Thoracic aorta (tissue), 2 donors: ENCODE measurements around the gene MSANTD2. TPM values are rescaled to one million over a fixed set of nuclear protein-coding genes. Genes with fewer than 3 reads are reported as not detected.

Experiments used
- ATAC-seq: fragments of 150-250 bp; one replicate; pipeline ENCODE4 v1.8.0; 2017; ENCODE audit warnings: low read depth; ENCODE audit not compliant: insufficient number of reproducible peaks, low FRiP score
- DNase-seq: peaks from one replicate; pipeline ENCODE4 v3.0.0-alpha.2; 2020; ENCODE audit warnings: low spot score
- H3K27ac ChIP-seq, 2 donors: fragments of 200-600 bp; sonication (generic); 1 replicate in 1 of 2; 2 replicates in 1 of 2; pipeline ENCODE4 v1.5.1; 2016; ENCODE audit warnings: mild to moderate bottlenecking in 2 of 2, moderate library complexity in 2 of 2
- H3K27me3 ChIP-seq: fragments of 200-600 bp; sonication (generic); replicated peaks from 2 replicates; pipeline ENCODE4 v1.6.0; 2016; ENCODE audit warnings: mild to moderate bottlenecking; ENCODE audit not compliant: insufficient read depth
- H3K36me3 ChIP-seq: fragments of 200-600 bp; sonication (generic); one replicate; pipeline ENCODE4 v1.5.1; 2016
- H3K4me1 ChIP-seq, 2 donors: fragments of 200-600 bp; sonication (generic); 1 replicate in 1 of 2; 2 replicates in 1 of 2; pipeline versions ENCODE4 v1.5.1 to v1.6.0; 2016; ENCODE audit warnings: low read depth in 2 of 2, mild to moderate bottlenecking in 1 of 2; ENCODE audit not compliant: control insufficient read depth in 1 of 2
- H3K4me3 ChIP-seq: fragments of 200-600 bp; sonication (generic); 2 replicates; pipeline ENCODE4 v1.5.1; 2016; ENCODE audit warnings: mild to moderate bottlenecking
- H3K9me3 ChIP-seq: fragments of 200-600 bp; sonication (generic); 2 replicates; pipeline ENCODE4 v1.5.1; 2016
- CTCF ChIP-seq: fragments of 200-600 bp; sonication (generic); IDR thresholded peaks from one replicate; pipeline ENCODE4 v1.5.1; 2019; ENCODE audit warnings: antibody characterized with exemption
- total RNA-seq, 2 donors: library from RNA; depleted of rRNA; stranded (reverse); fragments of >200 nt; gene quantifications; one replicate each; pipeline versions ENCODE4 v1.1.0 to v1.2.3, GENCODE V29; 2016

MSANTD2 gene
- total RNA-seq, 2 donors from 2014 or later = 16.4 to 29.4 TPM

GRCh38 chr11:124799348-124800225 lies 619 bp downstream of the MSANTD2 start:
- no peak for TF ChIP-seq CTCF
- peak overlapping the region; percentile 100 for H3K4me3 ChIP-seq
- peaks cover 17 to 37% of the 10 kb centered on the region in 2 donors for H3K4me1 ChIP-seq
- H3K27me3 ChIP-seq = no peaks in the 10 kb centered on the region
- no peaks in the 10 kb centered on the region for H3K9me3 ChIP-seq
- ATAC-seq = no peak
- no peak for DNase-seq
- peak overlapping the region; percentile 99 to 100 for H3K27ac ChIP-seq
- H3K36me3 ChIP-seq = no peaks in the 10 kb centered on the region

- ATAC-seq (no peak), DNase-seq (no peak)
- Histone ChIP-seq H3K9me3 (no peaks in the 10 kb centered on the region), H3K4me1 (peaks cover 17 to 37% of the 10 kb centered on the region in 2 donors), H3K27me3 (no peaks in the 10 kb centered on the region), H3K4me3 (peak overlapping the region; percentile 100), H3K36me3 (no peaks in the 10 kb centered on the region), H3K27ac (peak overlapping the region; percentile 99 to 100)
- TF ChIP-seq CTCF = no peak
Observed at GRCh38 chr11:124798991-124799347, 1.2 kb downstream of the MSANTD2 start.

- Histone ChIP-seq H3K27me3 (no peaks in the 10 kb centered on the region), H3K9me3 (no peaks in the 10 kb centered on the region), H3K4me1 (peaks cover 16 to 36% of the 10 kb centered on the region in 2 donors), H3K36me3 (no peaks in the 10 kb centered on the region), H3K4me3 (no peak overlapping the region), H3K27ac (no peak overlapping the region)
- DNase-seq (no peak), ATAC-seq (no peak)
- no peak for TF ChIP-seq CTCF
Observed at GRCh38 chr11:124796312-124796711, 3.9 kb downstream of the MSANTD2 start.

GRCh38 chr11:124793466-124794278 lies 6.5 kb downstream of the MSANTD2 start:
- no peak for ATAC-seq
- DNase-seq = no peak
- Histone ChIP-seq H3K27me3 (no peaks in the 10 kb centered on the region), H3K4me3 (no peak overlapping the region), H3K27ac (no peak overlapping the region), H3K36me3 (no peaks in the 10 kb centered on the region), H3K9me3 (no peaks in the 10 kb centered on the region), H3K4me1 (peaks cover 6 to 24% of the 10 kb centered on the region in 2 donors)
- TF ChIP-seq CTCF = peak; percentile 47
